H9 (cell line): ENCODE data around the gene PTPN7. TPM values are rescaled to one million over a fixed set of nuclear protein-coding genes. Genes with fewer than 3 reads are reported as not detected.
A peak's percentile ranks its signal among the peaks of the same experiment; 100 is the strongest.

Experiments used
- DNase-seq: peaks from one replicate; pipeline ENCODE4 v3.0.0-alpha.2; 2017
- H2AFZ ChIP-seq: one replicate; pipeline ENCODE4 v1.6.1; 2013; ENCODE audit warnings: mild to moderate bottlenecking, low read length, control low read depth, moderate library complexity
- H2AK5ac ChIP-seq: 2 replicates; pipeline ENCODE4 v1.6.1; 2013; ENCODE audit warnings: low read length, control low read depth, mixed read lengths; ENCODE audit not compliant: insufficient read length
- H2BK120ac ChIP-seq: one replicate; pipeline ENCODE4 v1.6.1; 2013; ENCODE audit warnings: low read depth, mild to moderate bottlenecking, low read length, control low read depth, inconsistent platforms; ENCODE audit not compliant: poor library complexity, severe bottlenecking
- H2BK12ac ChIP-seq: 2 replicates; pipeline ENCODE4 v1.6.1; 2013; ENCODE audit warnings: low read length, control low read depth, mixed read lengths, low read depth; ENCODE audit not compliant: insufficient read length
- H2BK15ac ChIP-seq: 2 replicates; pipeline ENCODE4 v1.6.1; 2013; ENCODE audit warnings: low read depth, low read length, control low read depth
- H2BK20ac ChIP-seq: one replicate; pipeline ENCODE4 v1.6.1; 2013; ENCODE audit warnings: low read depth, mild to moderate bottlenecking, low read length, control low read depth, inconsistent platforms; ENCODE audit not compliant: poor library complexity, severe bottlenecking
- H2BK5ac ChIP-seq: 2 replicates; pipeline ENCODE4 v1.6.1; 2013; ENCODE audit warnings: low read length, control low read depth, mixed read lengths; ENCODE audit not compliant: insufficient read length
- H3K14ac ChIP-seq: 2 replicates; pipeline ENCODE4 v1.6.1; 2013; ENCODE audit warnings: low read length, control low read depth; ENCODE audit not compliant: insufficient read depth
- H3K18ac ChIP-seq: 2 replicates; pipeline ENCODE4 v1.6.1; 2013; ENCODE audit warnings: low read depth, mild to moderate bottlenecking, mixed read lengths, low read length, control low read depth; ENCODE audit not compliant: insufficient read length
- H3K23ac ChIP-seq: 2 replicates; pipeline ENCODE4 v1.6.1; 2013; ENCODE audit warnings: low read length, control low read depth, mixed read lengths, low read depth; ENCODE audit not compliant: insufficient read length
- H3K23me2 ChIP-seq: 2 replicates; pipeline ENCODE4 v1.6.1; 2013; ENCODE audit warnings: low read depth, mild to moderate bottlenecking, mixed read lengths, low read length, control low read depth; ENCODE audit not compliant: insufficient read length, poor library complexity, severe bottlenecking
- H3K27ac ChIP-seq: 2 replicates; pipeline ENCODE4 v1.5.1; 2013; ENCODE audit warnings: low read length, control low read depth, mixed read lengths, low read depth; ENCODE audit not compliant: insufficient read length
- H3K27me3 ChIP-seq: 2 replicates; pipeline ENCODE4 v1.6.1; 2013; ENCODE audit warnings: low read length, control low read depth, inconsistent platforms; ENCODE audit not compliant: insufficient read depth
- H3K4ac ChIP-seq: 2 replicates; pipeline ENCODE4 v1.6.1; 2013; ENCODE audit warnings: low read depth, mild to moderate bottlenecking, control low read depth, inconsistent platforms, low read length, moderate library complexity
- H3K4me1 ChIP-seq: 2 replicates; pipeline ENCODE4 v1.6.1; 2013; ENCODE audit warnings: low read length, control low read depth, inconsistent platforms; ENCODE audit not compliant: insufficient read depth
- H3K4me2 ChIP-seq: 2 replicates; pipeline ENCODE4 v1.6.1; 2013; ENCODE audit warnings: low read length, control low read depth, mixed read lengths; ENCODE audit not compliant: insufficient read length, insufficient read depth
- H3K56ac ChIP-seq: 2 replicates; pipeline ENCODE4 v1.6.1; 2013; ENCODE audit warnings: low read depth, mild to moderate bottlenecking, mixed read lengths, low read length, control low read depth; ENCODE audit not compliant: insufficient read length
- H3K79me1 ChIP-seq: 2 replicates; pipeline ENCODE4 v1.6.1; 2013; ENCODE audit warnings: low read depth, mild to moderate bottlenecking, moderate library complexity, low read length, control low read depth, inconsistent platforms; ENCODE audit not compliant: insufficient read depth, poor library complexity, severe bottlenecking
- H3K79me2 ChIP-seq: 2 replicates; pipeline ENCODE4 v1.6.1; 2013; ENCODE audit warnings: low read length, control low read depth, inconsistent platforms; ENCODE audit not compliant: insufficient read depth
- H3K9ac ChIP-seq: 2 replicates; pipeline ENCODE4 v1.6.1; 2013; ENCODE audit warnings: low read length, control low read depth, mixed read lengths; ENCODE audit not compliant: insufficient read length; ENCODE audit errors: extremely low read depth
- H3K9me3 ChIP-seq: one replicate; pipeline ENCODE4 v1.6.1; 2013; ENCODE audit warnings: low read depth, low read length, inconsistent platforms; ENCODE audit not compliant: control insufficient read depth
- H3T11ph ChIP-seq: one replicate; pipeline ENCODE4 v1.6.1; 2013; ENCODE audit warnings: mild to moderate bottlenecking, low read length, control low read depth, inconsistent platforms
- H4K20me1 ChIP-seq: one replicate; pipeline ENCODE4 v1.6.1; 2013; ENCODE audit not compliant: control insufficient read depth, insufficient read length, insufficient read depth
- H4K5ac ChIP-seq: 2 replicates; pipeline ENCODE4 v1.6.1; 2013; ENCODE audit warnings: low read depth, mild to moderate bottlenecking, mixed read lengths, low read length, control low read depth; ENCODE audit not compliant: insufficient read length
- H4K8ac ChIP-seq: replicated peaks from 2 replicates; pipeline ENCODE4 v1.6.1; 2013; ENCODE audit warnings: low read length, control low read depth, mixed read lengths, low read depth; ENCODE audit not compliant: insufficient read length
- H4K91ac ChIP-seq: 2 replicates; pipeline ENCODE4 v1.6.1; 2013; ENCODE audit warnings: low read depth, mild to moderate bottlenecking, moderate library complexity, mixed read lengths, low read length, control low read depth; ENCODE audit not compliant: insufficient read length
- H3K27ac Mint-ChIP-seq, 3 experiments: 2 replicates in 2 of 3; 3 replicates in 1 of 3; pipeline ENCODE4 v1.8.0; 2020 to 2021; ENCODE audit warnings: mixed read lengths in 3 of 3, mild to moderate bottlenecking in 1 of 3, moderate library complexity in 1 of 3
- H3K27me3 Mint-ChIP-seq: 2 replicates; pipeline ENCODE4 v1.8.0; 2021; ENCODE audit warnings: low read depth, mild to moderate bottlenecking, moderate library complexity, mixed read lengths
- H3K36me3 Mint-ChIP-seq, 3 experiments: 2 replicates in 2 of 3; 3 replicates in 1 of 3; pipeline ENCODE4 v1.8.0; 2020 to 2021; ENCODE audit warnings: low read depth in 3 of 3, mixed read lengths in 3 of 3; ENCODE audit not compliant: insufficient read depth in 1 of 3
- H3K4me1 Mint-ChIP-seq, 2 experiments: 2 replicates each; pipeline ENCODE4 v1.8.0; 2020; ENCODE audit warnings: mixed read lengths in 2 of 2
- H3K4me3 Mint-ChIP-seq, 2 experiments: 2 replicates in 1 of 2; 3 replicates in 1 of 2; pipeline ENCODE4 v1.8.0; 2020 to 2021; ENCODE audit warnings: mild to moderate bottlenecking in 2 of 2, mixed read lengths in 2 of 2, moderate library complexity in 1 of 2
- H3K9me3 Mint-ChIP-seq, 2 experiments: 2 replicates in 1 of 2; 3 replicates in 1 of 2; pipeline ENCODE4 v1.8.0; 2020; ENCODE audit warnings: mild to moderate bottlenecking in 2 of 2, mixed read lengths in 2 of 2, moderate library complexity in 1 of 2
- WGBS: extraction: QIAGEN DNeasy Blood & Tissue Kit; methylation state at CpG from one replicate; pipeline ENCODE4 v1.1.7; 2013; ENCODE audit warnings: missing lambda C conversion rate, low lambda C conversion rate, mixed read lengths; ENCODE audit not compliant: insufficient read length; ENCODE audit errors: extremely low coverage; 5-methylcytosine and 5-hydroxymethylcytosine counted together
- total RNA-seq: library from RNA; stranded (reverse); gene quantifications from 2 replicates; pipeline ENCODE4 v1.2.1, GENCODE V29; 2021
- TF ChIP-seq, protein P1 (sequence below): fragments of 200-600 bp; sonication (generic); conservative IDR thresholded peaks from 3 replicates; pipeline ENCODE4 v1.8.0; 2021; ENCODE audit warnings: antibody characterized with exemption, mild to moderate bottlenecking

The PTPN7 gene
- total RNA-seq, 1 experiment from 2014 or later = 0.72 TPM

- no peak for DNase-seq
- Histone ChIP-seq H4K5ac (no peak overlapping the region), H2BK5ac (no peak overlapping the region), H3T11ph (no peak overlapping the region), H3K9ac (no peak overlapping the region), H2BK120ac (no peak overlapping the region), H2AFZ (no peak overlapping the region), H3K23ac (no peak overlapping the region), H3K23me2 (no peaks in the 10 kb centered on the region), H3K27ac (no peak overlapping the region), H4K8ac (no peak overlapping the region), H3K9me3 (no peaks in the 10 kb centered on the region), H3K79me1 (no peaks in the 10 kb centered on the region), H4K20me1 (no peaks in the 10 kb centered on the region), H3K4me2 (no peak overlapping the region), H3K14ac (no peak overlapping the region), H2BK15ac (no peak overlapping the region; the same call in 1 of the 2 replicates), H3K4ac (no peak overlapping the region), H3K18ac (no peak overlapping the region), H2BK12ac (no peak overlapping the region), H4K91ac (no peak overlapping the region), H2BK20ac (no peak overlapping the region), H3K56ac (no peak overlapping the region), H3K79me2 (no peaks in the 10 kb centered on the region), H3K4me1 (0 out of 2 replicates have a peak, but pooled peaks cover 4% of the 10 kb centered on the region), H2AK5ac (no peak overlapping the region), H3K27me3 (no peaks in the 10 kb centered on the region)
- Mint-ChIP-seq H3K9me3 (no peaks in the 10 kb centered on the region), H3K4me1 (peaks cover 14 to 16% of the 10 kb centered on the region in 2 experiments), H3K27me3 (peaks cover 9% of the 10 kb centered on the region), H3K36me3 (no peaks in the 10 kb centered on the region), H3K27ac (peak overlapping the region in 1 of 3 experiments; percentile 2; a peak in 1 of 7 replicates), H3K4me3 (no peak overlapping the region)
- WGBS = no CpG with 5 or more reads among the region's 7 CpGs
- TF ChIP-seq, protein P1, sequence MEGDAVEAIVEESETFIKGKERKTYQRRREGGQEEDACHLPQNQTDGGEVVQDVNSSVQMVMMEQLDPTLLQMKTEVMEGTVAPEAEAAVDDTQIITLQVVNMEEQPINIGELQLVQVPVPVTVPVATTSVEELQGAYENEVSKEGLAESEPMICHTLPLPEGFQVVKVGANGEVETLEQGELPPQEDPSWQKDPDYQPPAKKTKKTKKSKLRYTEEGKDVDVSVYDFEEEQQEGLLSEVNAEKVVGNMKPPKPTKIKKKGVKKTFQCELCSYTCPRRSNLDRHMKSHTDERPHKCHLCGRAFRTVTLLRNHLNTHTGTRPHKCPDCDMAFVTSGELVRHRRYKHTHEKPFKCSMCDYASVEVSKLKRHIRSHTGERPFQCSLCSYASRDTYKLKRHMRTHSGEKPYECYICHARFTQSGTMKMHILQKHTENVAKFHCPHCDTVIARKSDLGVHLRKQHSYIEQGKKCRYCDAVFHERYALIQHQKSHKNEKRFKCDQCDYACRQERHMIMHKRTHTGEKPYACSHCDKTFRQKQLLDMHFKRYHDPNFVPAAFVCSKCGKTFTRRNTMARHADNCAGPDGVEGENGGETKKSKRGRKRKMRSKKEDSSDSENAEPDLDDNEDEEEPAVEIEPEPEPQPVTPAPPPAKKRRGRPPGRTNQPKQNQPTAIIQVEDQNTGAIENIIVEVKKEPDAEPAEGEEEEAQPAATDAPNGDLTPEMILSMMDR = no peak
Observed at GRCh38 chr1:202124142-202124541, 36.3 kb downstream of the PTPN7 start.
